GM12872 (cell line): ENCODE measurements around the gene SRRM4.

Experiments used
- CTCF ChIP-seq: IDR thresholded peaks from 3 replicates; pipeline ENCODE4 v1.5.1; 2011; ENCODE audit warnings: low read depth, mild to moderate bottlenecking, low read length, moderate library complexity; ENCODE audit not compliant: insufficient read depth

The SRRM4 gene

GRCh38 chr12:119129827-119130434 lies 148.6 kb downstream of the SRRM4 start:
- TF ChIP-seq CTCF, result no peak

GRCh38 chr12:119130523-119130922 lies 149.2 kb downstream of the SRRM4 start:
- TF ChIP-seq CTCF, result no peak

GRCh38 chr12:119134284-119135072 lies 153.1 kb downstream of the SRRM4 start:
- TF ChIP-seq CTCF, result no peak

- no peak for TF ChIP-seq CTCF
Observed at GRCh38 chr12:119136811-119137410, 155.6 kb downstream of the SRRM4 start.

GRCh38 chr12:119139448-119139847 lies 158.1 kb downstream of the SRRM4 start:
- TF ChIP-seq CTCF, result no peak

GRCh38 chr12:119145367-119145766 lies 164.0 kb downstream of the SRRM4 start:
- no peak for TF ChIP-seq CTCF

- no peak for TF ChIP-seq CTCF
Observed at GRCh38 chr12:119147847-119148448, 166.6 kb downstream of the SRRM4 start.
